ENCODE measurements around the gene FCGR3A.
"Not testable (repeated sequence)": the region's sequence is repeated elsewhere in the genome, so short reads cannot be mapped to it uniquely, and the experiment has no call there.

Gene FCGR3A

DNA sequence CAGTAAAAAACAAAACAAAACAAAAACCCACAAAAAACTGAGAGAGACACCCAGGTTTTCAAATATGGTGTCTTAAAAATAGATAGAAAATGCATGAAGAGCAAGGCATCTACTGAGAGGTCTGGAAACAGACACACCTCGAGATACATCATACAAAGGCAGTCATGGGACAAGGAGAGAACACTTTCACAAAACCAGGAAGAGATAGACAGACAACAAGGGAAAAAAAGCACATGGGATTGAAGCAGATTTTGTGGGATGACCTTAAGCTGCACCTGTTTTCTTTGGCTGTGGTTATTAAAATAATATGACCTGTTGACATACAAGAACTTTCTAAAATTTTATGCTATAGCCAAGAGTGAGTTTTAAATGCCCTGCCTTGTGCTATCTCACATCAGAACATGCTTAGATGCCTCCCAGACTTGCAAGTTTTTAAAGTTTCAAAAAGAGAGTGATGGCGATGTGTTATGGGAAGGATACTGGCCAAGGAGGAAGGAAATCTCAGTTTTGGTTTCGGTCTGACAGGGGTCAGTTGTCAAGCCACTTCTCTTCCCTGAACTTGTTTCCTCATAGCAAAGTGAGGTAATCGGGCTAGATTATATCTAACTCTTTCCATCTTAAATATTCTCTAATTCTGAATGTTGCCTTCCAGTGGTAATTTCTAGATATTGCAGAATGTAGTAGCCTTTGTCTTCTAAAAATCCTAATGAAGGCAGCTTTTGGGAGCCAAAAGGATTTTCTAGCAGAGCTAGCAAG, 11.5 kb upstream of the FCGR3A start:
- not testable (repeated sequence) for DNase-seq (ENCODE audit: low read depth); H3K4me3 ChIP-seq (ENCODE audit: low read depth, low read length)

DNA sequence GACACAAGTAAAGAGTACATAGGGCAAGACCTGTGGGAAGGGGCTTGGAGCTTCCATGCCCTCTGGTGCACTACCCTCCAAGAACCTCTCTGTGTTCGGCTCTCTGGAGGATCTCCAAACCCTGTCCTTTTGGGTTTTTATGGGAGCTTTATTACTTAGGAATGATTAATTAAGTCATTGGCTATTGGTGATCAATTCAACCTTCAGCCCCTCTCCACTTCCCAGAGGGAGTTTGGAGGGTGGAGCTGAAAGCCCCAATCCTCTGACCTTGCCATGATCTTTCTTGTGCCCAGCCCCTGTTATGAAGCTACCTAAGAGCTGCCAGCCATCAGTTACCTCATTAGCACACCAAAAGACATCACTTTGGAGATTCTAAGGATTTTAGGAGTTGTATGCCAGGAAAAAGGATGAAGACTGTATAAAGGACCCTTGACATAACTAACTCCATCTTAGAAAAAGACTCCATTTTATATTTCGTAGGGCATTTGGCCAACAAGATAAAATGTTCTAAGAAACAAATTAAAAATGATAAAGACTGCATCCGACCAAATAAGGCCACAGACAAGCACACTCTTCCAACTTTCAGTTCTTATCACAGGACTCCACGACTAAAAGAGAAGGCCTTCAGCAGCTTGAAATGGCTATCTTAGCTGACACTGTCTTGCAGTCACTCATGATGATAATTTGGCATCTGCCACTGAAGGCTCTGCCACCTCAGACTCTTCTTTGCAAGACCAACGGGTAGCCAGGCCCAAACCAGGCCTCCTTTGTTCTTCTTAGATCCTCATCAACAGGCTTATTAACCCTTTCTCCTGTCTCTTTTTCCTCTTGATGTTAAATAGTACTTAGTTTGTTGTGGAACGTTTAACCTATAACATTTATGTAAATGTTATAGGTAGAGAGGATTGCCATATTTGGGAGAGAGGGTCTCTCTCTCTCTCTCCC, 8.2 kb upstream of the FCGR3A start:
- DNase-seq (ENCODE audit: low read depth): not testable (repeated sequence)

DNA sequence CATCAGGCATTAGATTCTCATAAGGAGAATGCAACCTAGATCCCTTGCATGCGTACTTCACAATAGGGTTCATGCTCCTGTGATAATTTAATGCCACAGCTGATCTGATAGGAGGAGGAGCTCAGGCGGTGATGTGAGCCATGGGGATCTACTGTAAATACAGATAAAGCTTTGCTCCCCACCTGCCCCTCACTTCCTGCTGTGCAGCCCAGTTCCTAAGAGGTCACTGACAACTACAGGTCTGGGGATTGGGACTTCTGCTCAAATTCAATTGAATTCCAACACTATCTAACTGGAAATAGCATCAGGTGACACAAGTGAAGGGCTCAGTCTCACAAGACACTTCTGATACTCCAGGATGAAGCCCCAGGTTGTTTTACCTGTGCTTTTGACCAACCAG, 7.4 kb upstream of the FCGR3A start:
- H3K4me3 ChIP-seq (ENCODE audit: low read depth, low read length); DNase-seq (ENCODE audit: low read depth): not testable (repeated sequence)

More for the DNA sequence above, 8.2 kb upstream of the FCGR3A start:
- not testable (repeated sequence) for H3K4me3 ChIP-seq (ENCODE audit: low read depth, low read length)

DNA sequence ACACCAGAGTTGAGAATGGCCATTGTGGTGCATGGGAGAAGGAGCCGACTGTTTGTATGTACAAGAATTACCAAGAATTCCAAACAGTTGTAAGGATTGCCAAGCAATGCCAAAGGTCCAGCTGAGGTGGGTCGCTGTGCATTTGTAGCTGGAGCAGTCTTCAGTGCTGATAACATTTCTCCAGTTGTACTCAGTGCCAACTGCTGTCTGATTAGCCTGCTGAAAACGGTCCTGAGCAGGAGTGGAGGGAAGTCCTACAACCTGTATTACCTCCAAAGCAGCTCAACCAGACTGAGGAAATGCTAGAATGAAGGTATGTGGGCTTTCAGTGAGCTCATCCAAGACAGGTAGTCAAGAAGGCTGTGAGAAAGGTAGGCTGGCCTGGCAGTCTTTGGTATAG, 6.5 kb upstream of the FCGR3A start:
- not testable (repeated sequence) for H3K4me3 ChIP-seq (ENCODE audit: low read depth, low read length); DNase-seq (ENCODE audit: low read depth)

DNA sequence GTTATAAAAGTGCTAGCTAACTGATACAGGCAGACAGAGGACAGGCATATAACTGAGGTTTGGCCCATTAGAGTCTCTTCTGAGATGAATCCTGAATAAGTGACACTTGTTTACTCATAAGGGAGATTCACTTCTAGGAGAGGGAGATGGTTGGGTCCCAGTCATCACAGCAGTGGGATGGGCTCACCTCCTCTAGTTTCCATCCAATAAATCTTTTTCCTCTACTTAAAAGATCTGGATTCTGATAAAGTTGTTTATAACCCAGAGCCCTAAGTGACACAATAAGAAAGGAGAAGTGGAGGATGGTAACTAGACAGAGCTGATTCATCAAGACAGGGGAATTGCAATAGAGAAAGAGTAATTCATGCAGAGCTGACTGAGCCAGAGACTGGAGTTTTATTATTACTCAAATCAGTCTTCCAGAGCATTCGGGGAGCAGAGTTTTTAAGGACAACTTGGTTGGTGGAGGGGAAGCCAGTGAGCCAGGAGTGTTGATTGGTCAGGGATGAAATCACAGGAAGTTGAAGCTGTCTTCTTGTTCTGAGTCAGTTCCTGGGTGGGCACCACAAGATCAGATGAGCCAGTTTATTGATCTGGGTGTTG, 5.3 kb upstream of the FCGR3A start:
- H3K4me3 ChIP-seq (ENCODE audit: low read depth, low read length); DNase-seq (ENCODE audit: low read depth): not testable (repeated sequence)

DNA sequence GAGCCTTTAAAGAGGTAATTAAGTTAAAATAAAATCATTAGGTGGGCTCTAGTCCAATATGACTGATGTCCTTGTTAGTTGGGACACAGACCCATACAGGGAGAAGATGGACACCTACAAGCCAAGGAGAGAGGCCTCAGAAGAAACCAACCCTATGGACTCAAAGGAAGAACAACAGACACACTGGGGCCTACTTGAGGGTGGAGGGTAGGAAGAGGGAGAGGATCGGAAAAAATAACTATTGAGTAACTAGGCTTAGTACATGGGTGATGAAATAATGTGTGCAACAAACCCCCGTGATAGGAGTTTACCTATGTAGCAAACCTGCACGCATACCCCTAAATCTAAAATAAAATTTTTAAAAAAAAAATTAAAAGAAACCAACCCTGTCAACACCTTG, 4.7 kb upstream of the FCGR3A start:
- H3K4me3 ChIP-seq (ENCODE audit: low read depth, low read length); DNase-seq (ENCODE audit: low read depth): not testable (repeated sequence)

DNA sequence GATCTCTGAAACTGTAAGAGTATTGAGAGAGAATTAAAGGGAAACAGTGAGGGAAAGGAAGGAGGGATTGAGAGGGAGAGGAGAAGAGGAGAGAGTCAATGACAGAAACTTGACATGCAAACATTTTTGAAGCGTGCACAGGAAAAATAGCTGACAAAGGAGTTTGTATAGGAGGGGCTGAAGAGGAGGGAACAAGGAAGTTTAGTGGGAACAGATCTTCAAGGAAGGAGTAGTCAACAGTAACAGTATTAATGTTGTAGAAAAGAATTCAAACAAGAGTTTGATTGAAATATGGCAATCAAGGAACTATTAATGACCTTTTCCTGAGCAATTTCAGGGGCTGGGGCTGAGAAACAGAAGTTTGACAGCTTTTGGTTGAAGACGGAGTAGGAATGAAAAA, 4.0 kb upstream of the FCGR3A start:
- not testable (repeated sequence) for H3K4me3 ChIP-seq (ENCODE audit: low read depth, low read length); DNase-seq (ENCODE audit: low read depth)

DNA sequence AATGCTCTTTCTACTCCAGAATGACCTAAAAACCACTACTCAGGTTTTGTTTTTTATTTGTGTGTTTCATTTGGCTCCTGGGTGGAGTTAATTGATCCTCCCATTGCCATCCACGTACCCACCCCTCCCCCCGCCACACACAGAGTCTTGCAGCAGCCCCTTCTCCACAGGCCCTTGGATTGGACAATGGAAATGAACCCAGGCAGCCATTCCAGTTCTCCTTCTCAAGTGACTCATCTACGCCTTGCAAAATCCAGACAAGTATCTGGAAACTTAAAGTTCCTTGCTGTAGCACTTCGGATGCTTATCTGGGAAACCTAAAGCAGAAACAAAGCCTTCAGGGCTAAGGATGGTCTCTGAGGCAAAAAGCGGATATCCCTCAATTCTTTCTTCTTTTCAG, 1.3 kb upstream of the FCGR3A start:
- not testable (repeated sequence) for H3K4me3 ChIP-seq (ENCODE audit: low read depth, low read length); DNase-seq (ENCODE audit: low read depth)

DNA sequence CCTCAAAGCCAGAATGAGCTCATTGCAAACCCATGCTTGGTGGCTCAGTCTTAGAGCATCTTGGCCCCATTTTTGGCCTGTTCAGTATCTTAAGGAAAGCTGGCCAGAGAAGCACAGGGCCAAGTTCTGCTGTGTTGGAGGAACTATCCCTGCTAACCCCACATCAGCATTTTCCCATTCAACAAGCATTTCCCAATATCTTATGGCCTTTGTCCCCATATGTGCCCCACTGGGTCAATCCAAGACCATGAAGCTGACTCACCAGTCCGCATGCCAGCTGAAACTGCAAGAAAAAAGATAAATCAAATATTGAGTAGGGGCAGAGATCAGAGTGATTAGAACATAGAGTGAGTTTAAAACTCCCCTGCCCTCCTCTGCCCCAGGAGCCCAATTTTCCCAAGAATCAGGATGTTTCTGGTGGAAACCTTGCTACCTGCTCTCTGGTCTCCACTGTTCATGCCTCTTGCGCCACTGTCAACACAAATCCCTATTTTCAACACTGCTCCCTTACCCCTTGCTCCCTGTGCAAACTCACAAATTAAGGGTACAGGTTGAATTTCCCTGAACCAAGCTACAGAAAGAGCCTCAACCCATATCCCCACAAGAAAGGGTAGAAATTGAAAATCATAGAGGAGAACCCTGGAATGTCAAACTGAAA, 740 bp downstream of the FCGR3A start:
- not testable (repeated sequence) for DNase-seq (ENCODE audit: low read depth); H3K4me3 ChIP-seq (ENCODE audit: low read depth, low read length)

DNA sequence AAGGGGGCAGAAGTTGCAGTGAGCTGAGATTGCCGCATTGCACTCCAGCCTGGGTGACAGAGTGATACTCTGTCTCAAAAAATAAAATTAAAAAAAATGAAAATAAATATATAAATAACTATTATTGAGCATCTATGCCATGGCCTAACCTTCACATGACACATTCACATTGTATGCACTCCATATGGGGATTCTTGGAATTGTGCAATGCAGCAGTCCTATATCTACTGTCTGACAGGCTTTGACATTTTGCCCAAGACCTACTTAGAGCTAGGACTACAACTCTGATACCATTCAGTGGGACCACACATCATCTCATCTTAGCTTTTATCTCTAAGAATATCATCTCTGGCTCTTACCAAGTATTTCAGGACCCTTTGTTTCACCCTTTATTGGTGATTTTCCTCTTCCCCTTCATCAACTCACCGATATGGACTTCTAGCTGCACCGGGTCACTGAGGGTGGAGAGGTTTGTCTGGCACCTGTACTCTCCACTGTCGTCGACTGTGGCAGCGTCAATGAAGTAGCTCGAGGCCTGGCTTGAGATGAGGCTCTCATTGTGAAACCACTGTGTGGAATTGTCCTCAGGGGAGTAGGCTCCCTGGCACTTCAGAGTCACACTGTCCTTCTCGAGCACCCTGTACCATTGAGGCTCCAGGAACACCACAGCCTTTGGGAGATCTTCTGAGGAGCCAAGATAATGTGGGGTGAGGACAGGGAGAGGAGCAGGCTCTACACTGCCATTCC, 1.4 kb downstream of the FCGR3A start:
- not testable (repeated sequence) for H3K4me3 ChIP-seq (ENCODE audit: low read depth, low read length); DNase-seq (ENCODE audit: low read depth)

DNA sequence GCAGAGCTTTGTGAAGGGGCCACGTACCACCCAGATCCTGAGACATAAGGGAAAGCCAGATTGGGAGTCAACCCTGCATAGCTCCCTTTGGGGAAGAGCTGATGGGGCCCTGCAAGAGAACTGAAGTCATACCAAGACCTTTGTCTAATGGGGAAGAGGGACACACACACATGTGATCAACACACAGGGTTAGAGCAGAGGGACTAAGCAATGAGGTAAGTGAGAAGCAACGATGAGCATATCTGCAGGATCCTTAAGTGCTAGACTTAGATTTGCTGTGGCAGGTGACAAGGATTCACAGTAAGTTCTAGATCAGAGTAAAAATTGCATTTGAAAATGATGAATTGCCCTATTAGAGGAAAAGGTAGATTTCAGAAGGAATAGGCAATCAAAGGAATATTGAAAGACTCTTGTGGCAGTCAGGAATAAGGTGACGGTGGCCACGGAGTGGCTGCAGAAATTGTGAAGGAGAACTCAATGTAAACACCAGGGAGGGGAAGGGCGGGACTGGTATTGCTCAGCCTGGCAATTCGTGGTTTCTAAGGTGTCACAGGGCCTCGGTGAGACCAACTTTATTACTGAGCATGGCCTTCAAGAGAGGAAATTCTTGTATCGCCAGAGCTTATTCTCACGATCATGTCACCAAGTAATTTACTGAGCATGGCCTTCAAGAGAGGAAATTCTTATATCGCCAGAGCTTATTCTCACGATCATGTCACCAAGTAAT, 4.5 kb downstream of the FCGR3A start:
- H3K4me3 ChIP-seq (ENCODE audit: low read depth, low read length); DNase-seq (ENCODE audit: low read depth): not testable (repeated sequence)

DNA sequence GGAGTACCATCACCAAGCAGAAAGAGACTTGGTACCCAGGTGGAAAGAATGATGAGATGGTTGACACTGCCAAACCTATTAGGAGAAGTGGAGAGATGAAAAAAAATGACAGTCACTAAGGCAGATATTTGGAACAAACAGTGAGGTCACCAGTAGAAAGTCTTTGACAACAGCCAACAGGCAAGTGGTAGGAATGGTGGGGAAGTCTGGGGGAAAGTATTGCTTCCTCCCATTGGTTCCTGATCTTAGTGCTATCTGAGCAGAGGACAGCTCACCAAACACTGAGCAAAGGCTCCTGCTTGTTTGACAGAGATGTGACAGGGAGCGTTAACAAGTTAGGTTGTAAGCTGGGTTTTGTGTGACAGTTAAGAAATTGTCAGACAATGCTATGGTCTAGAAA, 6.5 kb downstream of the FCGR3A start:
- not testable (repeated sequence) for H3K4me3 ChIP-seq (ENCODE audit: low read depth, low read length); DNase-seq (ENCODE audit: low read depth)

DNA sequence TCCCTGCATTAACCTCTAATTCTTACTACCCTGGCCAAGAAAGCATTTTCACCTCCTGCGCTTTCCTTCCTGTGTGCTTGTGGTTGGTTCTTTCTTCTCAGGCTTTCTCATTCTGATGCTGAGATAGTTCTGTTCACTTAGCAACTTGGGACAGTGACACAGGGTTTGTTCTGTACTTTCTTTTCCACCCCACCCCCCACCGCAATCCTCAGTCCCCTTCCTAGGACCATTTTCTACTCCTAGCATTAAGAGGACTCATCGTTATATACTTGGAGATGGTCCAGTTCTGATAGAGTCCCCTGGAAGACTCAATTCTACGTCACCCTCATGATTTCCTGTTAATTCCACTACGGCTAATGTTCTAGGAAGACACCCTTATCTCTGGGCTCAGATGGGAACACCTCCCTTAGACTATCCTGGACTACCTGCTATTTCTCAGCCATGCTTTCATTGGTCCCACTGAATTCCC, 7.5 kb downstream of the FCGR3A start:
- not testable (repeated sequence) for H3K4me3 ChIP-seq (ENCODE audit: low read depth, low read length); DNase-seq (ENCODE audit: low read depth)

DNA sequence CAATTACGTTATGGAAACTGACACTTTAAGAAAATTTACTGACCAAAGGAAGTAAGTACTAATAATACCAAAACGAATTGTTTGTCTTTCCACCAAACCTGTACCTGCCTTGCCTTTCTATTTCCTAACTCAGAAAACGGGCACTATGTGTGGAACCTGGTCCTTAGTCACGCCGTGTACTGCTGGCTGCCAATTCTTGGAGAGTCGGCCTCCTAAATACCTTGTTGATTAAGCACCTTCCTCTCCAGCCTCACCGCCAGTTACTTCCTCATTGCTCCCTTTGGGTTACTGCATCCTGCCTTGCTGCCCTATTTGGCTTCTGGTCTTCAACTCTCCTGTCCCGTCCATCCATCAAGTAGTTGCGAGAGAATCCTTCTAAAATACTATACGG, 9.1 kb downstream of the FCGR3A start:
- not testable (repeated sequence) for H3K4me3 ChIP-seq (ENCODE audit: low read depth, low read length); DNase-seq (ENCODE audit: low read depth)
